Body of pancreas (tissue), 4 donors: Measurements from ENCODE around the gene RPS27L. TPM values are rescaled to one million over a fixed set of nuclear protein-coding genes. Genes with fewer than 3 reads are reported as not detected.

ENCODE experiments used
- ATAC-seq: fragments of 150-250 bp; one replicate; pipeline ENCODE4 v1.9.1; 2016
- DNase-seq, 4 donors: peaks; one replicate each; pipeline ENCODE4 v3.0.0-alpha.2; 2019
- H3K27ac ChIP-seq, 4 donors: fragments of 200-600 bp; sonication (generic); 1 replicate in 3 of 4; 2 replicates in 1 of 4; pipeline versions ENCODE4 v1.5.1 to v1.6.1; 2016 to 2019; ENCODE audit warnings: mild to moderate bottlenecking in 1 of 4, mixed read lengths in 1 of 4, moderate library complexity in 1 of 4
- H3K27me3 ChIP-seq, 2 donors: fragments of 200-600 bp; sonication (generic); one replicate each; pipeline ENCODE4 v1.6.0; 2016; ENCODE audit warnings: mild to moderate bottlenecking in 1 of 2
- H3K36me3 ChIP-seq, 2 donors: fragments of 200-600 bp; sonication (generic); replicated peaks in 1 of 2; 2 replicates each; pipeline ENCODE4 v1.5.1; 2016; ENCODE audit warnings: low read depth in 2 of 2; ENCODE audit not compliant: insufficient read depth in 1 of 2
- H3K4me1 ChIP-seq: fragments of 200-600 bp; sonication (generic); one replicate; pipeline ENCODE4 v1.6.0; 2016
- H3K4me3 ChIP-seq, 2 donors: fragments of 200-600 bp; sonication (generic); 1 replicate in 1 of 2; 2 replicates in 1 of 2; pipeline ENCODE4 v1.5.1; 2016 to 2019
- H3K9me3 ChIP-seq, 3 donors: fragments of 200-600 bp; sonication (generic); 1 replicate in 2 of 3; 2 replicates in 1 of 3; pipeline ENCODE4 v1.5.1; 2016
- CTCF ChIP-seq, 7 experiments: fragments of 450-650 bp in 4 of 7; fragments of 200-600 bp in 3 of 7; sonication (generic) in 3 of 7; IDR thresholded peaks; one replicate each; pipeline ENCODE4 v1.5.1; 2016 to 2019; ENCODE audit warnings: antibody characterized with exemption in 7 of 7
- POLR2A ChIP-seq, 3 donors: fragments of 450-650 bp; IDR thresholded peaks; one replicate each; pipeline ENCODE4 v1.6.1; 2016; ENCODE audit warnings: antibody characterized with exemption in 3 of 3, mild to moderate bottlenecking in 2 of 3
- WGBS, 2 donors: methylation state at CpG; one replicate each; pipeline ENCODE4 v1.1.5; 2017; 5-methylcytosine and 5-hydroxymethylcytosine counted together
- intact Hi-C: fragments of 100-400 bp; cut with DNase I; formaldehyde crosslinking; loops from one replicate; pipeline ENCODE4 v1.15.1; 2023
- total RNA-seq, 2 donors: library from RNA; depleted of rRNA; stranded (reverse); fragments of >200 nt; gene quantifications; one replicate each; pipeline ENCODE4 v1.1.0, GENCODE V29; 2016

RPS27L gene
- total RNA-seq, 2 donors from 2014 or later = 15.2 to 37.9 TPM

- WGBS, 2 donors = 92 to 97% methylated on average over 2 of the region's 2 CpGs
- Histone ChIP-seq H3K27me3 (no peaks in the 10 kb centered on the region), H3K36me3 (no peaks in the 10 kb centered on the region), H3K4me3 (no peak overlapping the region), H3K4me1 (no peaks in the 10 kb centered on the region), H3K9me3 (no peaks in the 10 kb centered on the region), H3K27ac (no peak overlapping the region)
- no peak for TF ChIP-seq CTCF (IDR thresholded peaks at IDR 0.05)
- TF ChIP-seq POLR2A (IDR thresholded peaks at IDR 0.05) = no peak
- intact Hi-C loops = no loop called here
- DNase-seq (no peak), ATAC-seq (no peak)
Measured at GRCh38 chr15:63180746-63181145, 23.5 kb upstream of the RPS27L start.

DNA sequence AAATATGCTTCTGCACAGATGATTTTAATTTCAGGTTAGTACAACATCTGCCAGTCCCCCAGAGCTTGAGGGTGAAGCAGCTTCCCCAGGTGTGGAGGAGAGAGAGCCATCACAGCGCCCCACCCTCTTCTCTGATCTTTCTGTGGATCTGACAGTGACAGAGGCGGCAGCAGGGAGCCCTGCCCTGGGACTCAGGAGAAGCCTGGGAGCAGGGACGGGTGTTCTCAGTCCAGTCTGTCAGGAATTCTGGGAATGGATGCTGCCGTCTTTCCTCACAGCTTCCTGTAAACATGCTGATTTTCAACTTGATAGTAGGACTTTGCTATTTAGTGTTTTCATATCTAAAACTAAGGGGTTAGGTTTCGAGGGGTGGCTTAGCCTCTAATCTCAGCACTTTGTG lies 20.8 kb upstream of the RPS27L start:
- Histone ChIP-seq H3K4me3 (no peak overlapping the region), H3K4me1 (no peaks in the 10 kb centered on the region), H3K36me3 (no peaks in the 10 kb centered on the region), H3K27me3 (no peaks in the 10 kb centered on the region), H3K27ac (no peak overlapping the region), H3K9me3 (no peaks in the 10 kb centered on the region)
- intact Hi-C loops = no loop called here
- WGBS, 2 donors = 37 to 41% methylated on average over 3 to 5 of the region's 5 CpGs
- TF ChIP-seq POLR2A (IDR thresholded peaks at IDR 0.05) = no peak
- TF ChIP-seq CTCF (IDR thresholded peaks at IDR 0.05) = no peak
- ATAC-seq (no peak), DNase-seq (no peak)

DNA sequence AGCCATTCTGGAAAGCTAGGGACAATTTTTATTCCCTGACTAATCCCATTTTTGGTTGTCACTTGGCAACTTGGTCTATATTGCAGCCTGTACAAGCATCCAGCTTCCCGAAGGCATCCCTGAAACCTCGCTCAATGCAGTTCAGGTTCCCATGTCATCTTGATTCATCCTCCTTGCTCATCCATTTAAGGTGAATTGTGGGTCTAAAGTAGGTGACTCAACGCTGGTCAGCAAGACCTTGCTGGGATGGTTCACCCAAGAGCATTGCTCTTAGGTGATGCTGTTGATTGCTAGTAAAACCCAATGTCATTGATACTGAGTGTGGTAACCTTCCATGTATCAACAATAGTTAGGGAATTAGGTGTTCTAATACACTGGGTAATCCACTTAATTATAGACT lies 19.0 kb upstream of the RPS27L start:
- no peaks in the 10 kb centered on the region for H3K9me3 ChIP-seq
- H3K27me3 ChIP-seq = no peaks in the 10 kb centered on the region
- no peak overlapping the region for H3K4me3 ChIP-seq
- 87 to 95% methylated on average over 3 of the region's 3 CpGs for WGBS, 2 donors
- intact Hi-C loops = no loop called here
- ATAC-seq (no peak), DNase-seq (no peak)
- TF ChIP-seq POLR2A (IDR thresholded peaks at IDR 0.05) (no peak), CTCF (IDR thresholded peaks at IDR 0.05) (no peak)
- H3K36me3 ChIP-seq = no peaks in the 10 kb centered on the region
- H3K4me1 ChIP-seq = no peaks in the 10 kb centered on the region
- H3K27ac ChIP-seq = no peak overlapping the region

- no peaks in the 10 kb centered on the region for H3K4me1 ChIP-seq
- intact Hi-C loops = no loop called here
- H3K4me3 ChIP-seq = no peak overlapping the region
- no peaks in the 10 kb centered on the region for H3K9me3 ChIP-seq
- H3K27me3 ChIP-seq = no peaks in the 10 kb centered on the region
- no peak overlapping the region for H3K27ac ChIP-seq
- TF ChIP-seq CTCF (IDR thresholded peaks at IDR 0.05) (no peak), POLR2A (IDR thresholded peaks at IDR 0.05) (no peak)
- ATAC-seq = no peak
- DNase-seq = no peak
- H3K36me3 ChIP-seq = no peaks in the 10 kb centered on the region
- WGBS, 2 donors = 80 to 90% methylated on average over 3 of the region's 3 CpGs
Measured at GRCh38 chr15:63172851-63173451, 15.7 kb upstream of the RPS27L start.

DNA sequence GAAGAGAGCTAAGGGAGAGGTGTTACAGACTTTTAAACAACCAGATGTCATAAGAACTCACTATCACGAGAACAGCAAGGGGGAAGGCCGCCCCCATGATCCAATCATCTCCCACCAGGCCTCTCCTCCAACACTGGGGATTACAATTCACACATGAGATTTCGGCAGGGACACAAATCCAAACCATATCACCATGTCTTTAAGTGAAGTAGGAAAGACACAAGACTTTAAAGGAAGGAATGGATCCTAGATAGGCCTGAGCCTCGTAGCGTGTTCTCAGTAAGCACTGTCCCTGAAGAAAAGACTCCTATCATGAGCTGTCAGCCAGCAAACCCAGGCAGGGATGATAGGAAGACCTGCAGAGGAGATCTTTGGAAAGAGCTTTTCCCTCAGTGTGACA lies 15.1 kb upstream of the RPS27L start:
- no peaks in the 10 kb centered on the region for H3K9me3 ChIP-seq
- ATAC-seq (no peak), DNase-seq (no peak)
- TF ChIP-seq POLR2A (IDR thresholded peaks at IDR 0.05) = no peak
- no peak for TF ChIP-seq CTCF (IDR thresholded peaks at IDR 0.05)
- H3K4me1 ChIP-seq = no peaks in the 10 kb centered on the region
- 93 to 98% methylated on average over 5 of the region's 5 CpGs for WGBS, 2 donors
- H3K4me3 ChIP-seq = no peak overlapping the region
- H3K27me3 ChIP-seq = no peaks in the 10 kb centered on the region
- intact Hi-C loops = no loop called here
- H3K36me3 ChIP-seq = no peaks in the 10 kb centered on the region
- H3K27ac ChIP-seq = no peak overlapping the region
